Astrocyte of the spinal cord (primary cell): ENCODE results near the gene INPP5D.

Source experiments
- DNase-seq: peaks from one replicate; pipeline ENCODE4 v3.0.0; 2011; ENCODE audit warnings: low read depth, low spot score
- H3K4me3 ChIP-seq: 2 replicates; pipeline ENCODE4 v1.5.1; 2011; ENCODE audit warnings: low read depth, mild to moderate bottlenecking, low read length, moderate library complexity
- CTCF ChIP-seq: IDR thresholded peaks from 2 replicates; pipeline ENCODE4 v1.5.1; 2012; ENCODE audit warnings: low read depth, mild to moderate bottlenecking, low read length, inconsistent platforms
- in situ Hi-C: cut with HindIII; loops from 2 replicates; pipeline ENCODE4 v1.10.0; 2017; ENCODE audit warnings: low sequenced_read_pairs

Gene INPP5D

GRCh38 chr2:233168919-233169318 lies 108.8 kb downstream of the INPP5D start:
- DNase-seq, result no peak
- in situ Hi-C loops, result no loop called here
- no peak for TF ChIP-seq CTCF
- H3K4me3 ChIP-seq, result no peak overlapping the region

- no peak for DNase-seq
- in situ Hi-C loops, result no loop called here
- no peak overlapping the region for H3K4me3 ChIP-seq
- no peak for TF ChIP-seq CTCF
Measured at GRCh38 chr2:233171344-233171743, 111.2 kb downstream of the INPP5D start.

GRCh38 chr2:233173115-233173514 lies 113.0 kb downstream of the INPP5D start:
- H3K4me3 ChIP-seq, result no peak overlapping the region
- no peak for TF ChIP-seq CTCF
- no peak for DNase-seq
- in situ Hi-C loops, result no loop called here

- in situ Hi-C loops, result no loop called here
- no peak overlapping the region for H3K4me3 ChIP-seq
- DNase-seq, result no peak
- no peak for TF ChIP-seq CTCF
Measured at GRCh38 chr2:233174137-233174536, 114.0 kb downstream of the INPP5D start.

- H3K4me3 ChIP-seq, result no peak overlapping the region
- DNase-seq, result no peak
- in situ Hi-C loops, result no loop called here
- TF ChIP-seq CTCF, result no peak
Measured at GRCh38 chr2:233178994-233179847, 119.1 kb downstream of the INPP5D start.

GRCh38 chr2:233179848-233180366 lies 119.8 kb downstream of the INPP5D start:
- TF ChIP-seq CTCF, result no peak
- DNase-seq, result no peak
- in situ Hi-C loops, result no loop called here
- H3K4me3 ChIP-seq, result no peak overlapping the region
